GM23248 (cell line): ENCODE measurements around the gene WASHC2A.

ENCODE experiments used
- EZH2 ChIP-seq: fragments of 200-600 bp; sonication (generic); IDR thresholded peaks from 2 replicates; pipeline ENCODE4 v1.6.1; 2018; ENCODE audit warnings: antibody characterized with exemption, mild to moderate bottlenecking; ENCODE audit not compliant: insufficient read depth, poor library complexity, severe bottlenecking
- EZH2phosphoT487 ChIP-seq: fragments of 200-600 bp; sonication (generic); IDR thresholded peaks from 2 replicates; pipeline ENCODE4 v1.6.1; 2018; ENCODE audit warnings: antibody characterized with exemption, moderate library complexity, mild to moderate bottlenecking, low read depth; ENCODE audit not compliant: insufficient read depth

GRCh38 chr10:50044941-50045664, 22.7 kb upstream of the WASHC2A start:
- TF ChIP-seq EZH2 (no peak), EZH2phosphoT487 (no peak)
